Measurements from ENCODE around the gene ADCY7.

The ADCY7 gene

GRCh38 chr16:50281391-50282009, 15.1 kb downstream of the ADCY7 start:
- H3K4me3 ChIP-seq (replicated peaks; ENCODE audit: low read depth, low read length), result no peak overlapping the region
- no peak for DNase-seq (ENCODE audit: extremely low read depth, low read depth)
- TF ChIP-seq, protein P1, sequence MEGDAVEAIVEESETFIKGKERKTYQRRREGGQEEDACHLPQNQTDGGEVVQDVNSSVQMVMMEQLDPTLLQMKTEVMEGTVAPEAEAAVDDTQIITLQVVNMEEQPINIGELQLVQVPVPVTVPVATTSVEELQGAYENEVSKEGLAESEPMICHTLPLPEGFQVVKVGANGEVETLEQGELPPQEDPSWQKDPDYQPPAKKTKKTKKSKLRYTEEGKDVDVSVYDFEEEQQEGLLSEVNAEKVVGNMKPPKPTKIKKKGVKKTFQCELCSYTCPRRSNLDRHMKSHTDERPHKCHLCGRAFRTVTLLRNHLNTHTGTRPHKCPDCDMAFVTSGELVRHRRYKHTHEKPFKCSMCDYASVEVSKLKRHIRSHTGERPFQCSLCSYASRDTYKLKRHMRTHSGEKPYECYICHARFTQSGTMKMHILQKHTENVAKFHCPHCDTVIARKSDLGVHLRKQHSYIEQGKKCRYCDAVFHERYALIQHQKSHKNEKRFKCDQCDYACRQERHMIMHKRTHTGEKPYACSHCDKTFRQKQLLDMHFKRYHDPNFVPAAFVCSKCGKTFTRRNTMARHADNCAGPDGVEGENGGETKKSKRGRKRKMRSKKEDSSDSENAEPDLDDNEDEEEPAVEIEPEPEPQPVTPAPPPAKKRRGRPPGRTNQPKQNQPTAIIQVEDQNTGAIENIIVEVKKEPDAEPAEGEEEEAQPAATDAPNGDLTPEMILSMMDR (IDR thresholded peaks at IDR 0.05; ENCODE audit: low read depth, low read length, missing control alignments), result no peak

GRCh38 chr16:50282010-50282538, 15.7 kb downstream of the ADCY7 start:
- DNase-seq (ENCODE audit: extremely low read depth, low read depth), result no peak

DNA sequence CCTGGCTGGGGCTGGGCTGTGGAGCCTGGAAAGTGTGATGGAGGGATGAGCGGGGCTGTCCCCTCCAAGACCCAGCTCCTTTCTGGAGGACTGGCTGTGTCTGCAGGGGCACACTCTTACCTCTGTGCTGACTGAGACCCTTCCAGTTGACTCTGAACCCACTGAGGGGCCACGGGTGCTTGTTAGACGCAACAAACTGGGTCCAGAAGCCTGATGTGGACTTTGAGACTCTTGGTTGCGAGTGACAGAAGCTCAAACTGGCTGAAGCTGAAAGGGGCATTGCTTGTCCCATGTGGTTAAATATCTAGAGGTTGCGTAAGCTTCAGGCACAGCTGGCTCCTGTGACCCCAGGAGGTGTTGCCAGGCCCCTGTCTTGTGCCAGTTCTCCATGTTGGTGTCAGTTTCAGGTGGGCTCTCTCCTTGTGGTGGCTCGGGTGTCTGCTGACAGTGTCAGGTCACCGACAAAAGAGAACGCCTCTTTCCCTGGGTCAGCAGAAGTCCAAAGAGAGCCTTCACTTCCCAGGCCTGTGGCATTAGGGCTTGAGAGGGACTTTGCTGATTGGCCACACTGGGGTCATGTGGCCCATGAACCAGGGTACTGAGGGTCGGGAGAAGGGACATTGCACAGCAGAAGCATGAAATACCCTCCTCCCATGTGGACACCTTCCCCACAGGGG, 16.7 kb downstream of the ADCY7 start:
- TF ChIP-seq, protein P1 (IDR thresholded peaks at IDR 0.05; ENCODE audit: low read depth, low read length, missing control alignments), result no peak
- H3K4me3 ChIP-seq (replicated peaks; ENCODE audit: low read depth, low read length), result no peak overlapping the region
- DNase-seq (ENCODE audit: extremely low read depth, low read depth), result no peak

More at GRCh38 chr16:50282010-50282538, 15.7 kb downstream of the ADCY7 start:
- no peak overlapping the region for H3K4me3 ChIP-seq (replicated peaks; ENCODE audit: low read depth, low read length)
- TF ChIP-seq, protein P1 (IDR thresholded peaks at IDR 0.05; ENCODE audit: low read depth, low read length, missing control alignments), result no peak

DNA sequence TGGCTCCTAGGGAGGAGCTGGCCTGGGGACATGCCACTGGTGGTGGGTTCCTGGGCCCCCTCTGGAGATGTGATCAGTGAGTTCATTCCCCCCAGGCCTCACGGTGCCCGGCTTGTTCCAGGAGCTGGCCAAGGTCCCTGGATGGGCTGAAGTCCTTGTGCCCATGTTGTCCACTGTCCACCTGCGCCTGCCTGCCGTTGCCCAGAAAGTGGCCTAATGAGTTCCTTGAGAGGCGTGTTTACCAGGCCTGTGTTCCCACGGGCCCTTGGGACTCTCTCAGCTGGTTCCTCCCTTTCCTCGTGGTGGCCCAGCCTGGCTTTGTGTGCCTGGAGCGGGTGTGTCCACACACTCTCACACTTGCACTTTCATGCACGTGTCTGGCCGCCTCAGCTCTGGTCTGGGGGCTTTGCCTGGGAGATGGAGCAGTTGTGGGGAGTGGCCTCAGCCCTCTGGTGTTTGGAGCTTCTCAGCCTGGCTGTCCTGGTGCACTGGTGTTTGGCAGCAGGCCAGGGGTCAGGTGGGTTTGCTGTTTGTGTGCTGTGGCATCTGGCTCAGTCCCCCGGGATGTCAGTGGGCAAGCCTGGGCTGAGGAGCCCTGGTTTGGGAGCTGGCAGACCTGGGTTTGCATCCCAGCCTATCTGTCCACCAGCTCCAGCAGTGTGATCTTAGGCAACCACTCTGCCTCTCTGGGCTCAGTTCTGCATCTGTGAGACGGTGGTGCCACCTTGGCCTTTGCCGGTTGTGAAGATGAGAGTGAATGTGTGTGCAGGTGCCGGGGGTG, 18.0 kb downstream of the ADCY7 start:
- no peak overlapping the region for H3K4me3 ChIP-seq (replicated peaks; ENCODE audit: low read depth, low read length)
- TF ChIP-seq, protein P1 (IDR thresholded peaks at IDR 0.05; ENCODE audit: low read depth, low read length, missing control alignments), result no peak
- DNase-seq (ENCODE audit: extremely low read depth, low read depth), result no peak

- H3K4me3 ChIP-seq (replicated peaks; ENCODE audit: low read depth, low read length), result no peak overlapping the region
- no peak for DNase-seq (ENCODE audit: extremely low read depth, low read depth)
- TF ChIP-seq, protein P1 (IDR thresholded peaks at IDR 0.05; ENCODE audit: low read depth, low read length, missing control alignments), result no peak
Measured at GRCh38 chr16:50285406-50286003, 19.2 kb downstream of the ADCY7 start.

GRCh38 chr16:50286681-50287080, 20.3 kb downstream of the ADCY7 start:
- no peak overlapping the region for H3K4me3 ChIP-seq (replicated peaks; ENCODE audit: low read depth, low read length)
- TF ChIP-seq, protein P1 (IDR thresholded peaks at IDR 0.05; ENCODE audit: low read depth, low read length, missing control alignments), result no peak
- DNase-seq (ENCODE audit: extremely low read depth, low read depth), result no peak
